Stimulated activated CD4-positive, alpha-beta T cell treated with anti-CD3 and anti-CD28 coated beads, Interleukin-4, amount 100 ng/mL, for 4 hours (primary cell): ENCODE data around the gene PSD2.

Experiments used
- DNase-seq, 2 experiments: peaks; one replicate each; pipeline ENCODE4 v3.0.0-alpha.2; 2020

PSD2 gene

DNA sequence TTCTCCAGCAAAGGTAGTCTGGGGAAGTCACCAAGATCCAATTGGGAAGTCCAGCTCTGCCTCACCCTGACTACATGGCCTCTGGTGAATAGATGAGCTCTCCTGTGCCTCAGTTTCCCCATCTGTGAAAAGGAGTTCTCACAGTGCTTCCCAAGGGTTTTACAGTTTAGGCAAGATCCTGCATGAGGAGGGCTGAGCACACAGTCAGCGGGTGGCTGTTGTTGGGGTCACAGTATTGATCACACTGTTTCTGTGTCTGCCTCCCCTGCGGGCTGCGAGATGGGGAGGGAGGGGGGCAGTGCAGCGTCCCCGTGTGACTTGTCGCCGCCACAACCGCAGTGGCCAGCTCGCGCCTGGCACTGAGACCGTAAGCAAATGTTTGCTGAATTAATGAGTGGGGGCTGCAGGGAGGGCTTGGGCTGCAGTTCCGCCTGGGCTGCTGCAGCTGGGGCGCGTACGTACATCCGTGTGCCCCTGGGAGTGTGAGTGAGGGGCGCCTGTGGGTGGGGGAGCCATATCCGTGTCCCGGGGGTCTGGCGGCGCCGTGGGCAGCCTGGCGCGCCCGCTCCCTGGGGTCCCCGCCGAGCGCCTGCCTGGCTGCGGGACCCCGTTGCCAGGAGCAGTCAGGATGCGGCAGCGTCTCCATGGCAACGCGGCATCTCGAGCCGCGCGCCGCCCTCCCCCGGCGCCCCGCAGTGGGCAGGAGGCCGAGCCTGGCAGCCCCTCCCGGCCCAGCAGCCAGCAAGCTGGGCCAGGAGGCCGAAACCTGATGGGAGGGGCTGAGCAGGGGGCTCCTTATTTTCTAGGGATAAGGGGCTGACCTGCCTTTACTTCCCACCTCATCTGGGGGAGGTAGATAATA is 31.4 kb upstream of the PSD2 start:
- no peak for DNase-seq

GRCh38 chr5:139764886-139765408 is 30.7 kb upstream of the PSD2 start:
- no peak for DNase-seq

DNA sequence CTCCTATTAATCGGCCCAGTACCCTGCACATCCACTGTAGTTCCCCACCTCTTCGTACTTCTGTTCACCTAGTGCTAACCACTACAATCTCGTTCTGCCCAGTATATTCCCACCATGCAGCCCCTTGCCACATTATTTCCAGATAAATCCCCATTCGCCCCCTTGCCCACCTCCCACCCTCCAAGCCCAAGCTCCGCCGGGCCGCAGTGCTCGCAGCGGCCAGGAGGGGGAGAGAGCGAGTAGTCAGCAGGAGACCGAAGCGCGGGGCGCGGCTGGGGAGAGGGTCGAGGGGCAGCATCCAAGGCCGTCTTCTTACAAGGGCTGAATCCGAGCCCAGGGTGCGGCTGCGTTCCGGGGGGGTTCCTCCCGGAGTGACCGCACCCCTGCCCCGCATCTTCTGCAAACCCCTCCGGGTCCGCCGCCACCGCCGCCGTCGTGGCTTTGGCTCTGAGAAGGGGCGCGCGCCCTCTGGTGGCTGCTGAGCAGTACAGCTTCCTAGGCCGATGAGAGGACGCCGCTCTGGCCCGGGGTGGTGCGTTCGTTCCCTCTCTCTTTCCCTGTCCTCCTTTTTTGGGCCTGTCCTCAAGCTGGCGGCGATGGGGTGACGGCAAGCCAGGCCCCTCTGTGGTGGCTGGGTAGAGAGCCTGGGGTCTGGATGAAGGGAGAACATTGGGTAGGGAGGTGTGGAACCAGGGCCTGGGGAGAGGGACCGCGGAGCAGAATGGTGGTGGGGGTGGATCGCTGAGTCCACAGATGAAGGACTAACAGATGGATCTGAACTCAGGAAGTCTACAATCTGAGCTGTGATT is 30.0 kb upstream of the PSD2 start:
- peak; percentile 72 to 86 for DNase-seq

GRCh38 chr5:139767960-139768359 is 27.6 kb upstream of the PSD2 start:
- no peak for DNase-seq

- DNase-seq = no peak
Measured at GRCh38 chr5:139768807-139769465, 26.7 kb upstream of the PSD2 start.

GRCh38 chr5:139769477-139769876 is 26.1 kb upstream of the PSD2 start:
- DNase-seq = no peak

DNA sequence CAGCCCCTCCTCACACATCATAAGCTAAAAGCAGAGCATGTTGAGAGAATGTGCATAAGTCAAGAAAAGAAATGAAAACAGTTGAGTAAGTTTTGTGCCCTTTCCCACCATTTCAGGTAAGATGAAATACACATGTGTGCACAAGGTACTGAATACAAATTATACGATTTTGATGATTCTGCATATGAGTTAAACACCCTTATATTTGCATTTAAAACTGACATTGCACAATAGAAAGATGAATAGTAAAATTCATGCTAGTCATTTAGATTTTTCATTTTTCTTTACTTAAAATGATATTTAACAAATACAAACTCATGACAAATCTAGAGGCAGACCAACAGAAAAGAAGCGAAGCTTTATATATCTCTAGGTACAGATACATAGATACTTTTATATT is 24.9 kb upstream of the PSD2 start:
- DNase-seq = no peak

DNA sequence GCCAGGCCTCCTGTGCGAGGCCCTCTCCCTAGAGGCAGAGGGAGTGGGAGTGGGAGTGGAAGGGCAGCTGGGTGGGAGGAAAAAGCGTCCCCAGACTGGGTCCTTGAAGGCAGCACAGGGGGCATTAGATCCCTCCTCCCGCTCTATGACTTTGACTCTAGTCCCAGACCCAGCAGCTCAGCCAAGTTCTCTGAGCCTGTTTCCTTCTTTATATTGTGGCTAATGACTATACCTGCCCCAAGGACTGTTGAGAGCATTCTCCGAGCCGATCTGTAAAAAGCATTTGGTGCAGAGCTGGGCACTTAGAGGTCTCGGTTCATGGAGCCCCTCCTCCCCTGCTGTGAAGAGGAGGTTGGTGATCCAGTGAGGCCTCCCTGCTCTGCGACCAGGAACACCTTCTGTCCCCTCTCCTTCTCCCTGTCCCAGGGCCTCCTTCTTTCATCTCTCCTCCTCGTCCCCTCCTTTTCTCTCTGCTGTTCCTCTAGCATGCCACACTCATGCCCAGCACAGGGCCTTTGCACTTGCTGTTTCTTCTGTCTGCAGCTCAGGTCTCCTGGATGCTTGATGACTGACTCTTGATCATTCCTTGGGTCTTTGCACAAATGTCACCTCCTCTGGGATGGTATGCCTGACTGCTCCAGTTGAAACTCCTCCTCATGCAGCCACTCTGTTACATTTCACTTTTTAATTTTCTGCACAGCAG is 23.4 kb upstream of the PSD2 start:
- no peak for DNase-seq

DNA sequence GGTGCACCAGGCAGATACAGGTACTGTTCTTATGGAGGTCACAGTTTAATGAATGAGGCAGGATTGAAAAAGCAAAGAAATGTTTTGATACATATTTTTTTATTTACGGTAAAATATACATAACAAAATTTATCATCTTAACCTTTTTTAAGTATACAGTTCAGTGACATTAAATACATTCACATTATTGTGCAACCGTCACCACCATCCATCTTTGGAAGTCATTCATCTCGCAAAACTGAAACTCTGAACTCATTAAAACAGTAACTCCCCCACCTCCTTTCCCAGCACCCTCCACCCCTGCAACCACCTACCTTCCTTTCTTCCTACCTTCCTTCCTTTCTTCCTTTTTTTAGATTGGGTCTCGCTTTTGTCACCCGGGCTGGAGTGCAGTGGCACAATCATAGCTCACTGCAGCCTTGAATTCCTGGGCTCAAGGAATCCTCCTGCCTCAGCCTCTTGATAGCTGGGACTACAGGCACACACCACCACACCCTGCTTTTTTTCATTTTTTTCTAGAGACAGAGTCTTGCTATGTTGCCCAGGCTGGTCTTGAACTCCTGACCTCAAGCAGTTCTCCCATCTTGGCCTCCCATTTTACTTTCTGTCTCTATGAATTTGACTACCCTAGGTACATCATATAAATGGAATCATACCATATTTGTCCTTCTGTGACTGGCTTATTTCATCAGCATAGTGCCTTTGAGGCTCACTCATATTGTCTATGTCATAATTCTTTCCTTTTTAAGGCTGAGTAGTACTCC is 22.5 kb upstream of the PSD2 start:
- DNase-seq = no peak

DNA sequence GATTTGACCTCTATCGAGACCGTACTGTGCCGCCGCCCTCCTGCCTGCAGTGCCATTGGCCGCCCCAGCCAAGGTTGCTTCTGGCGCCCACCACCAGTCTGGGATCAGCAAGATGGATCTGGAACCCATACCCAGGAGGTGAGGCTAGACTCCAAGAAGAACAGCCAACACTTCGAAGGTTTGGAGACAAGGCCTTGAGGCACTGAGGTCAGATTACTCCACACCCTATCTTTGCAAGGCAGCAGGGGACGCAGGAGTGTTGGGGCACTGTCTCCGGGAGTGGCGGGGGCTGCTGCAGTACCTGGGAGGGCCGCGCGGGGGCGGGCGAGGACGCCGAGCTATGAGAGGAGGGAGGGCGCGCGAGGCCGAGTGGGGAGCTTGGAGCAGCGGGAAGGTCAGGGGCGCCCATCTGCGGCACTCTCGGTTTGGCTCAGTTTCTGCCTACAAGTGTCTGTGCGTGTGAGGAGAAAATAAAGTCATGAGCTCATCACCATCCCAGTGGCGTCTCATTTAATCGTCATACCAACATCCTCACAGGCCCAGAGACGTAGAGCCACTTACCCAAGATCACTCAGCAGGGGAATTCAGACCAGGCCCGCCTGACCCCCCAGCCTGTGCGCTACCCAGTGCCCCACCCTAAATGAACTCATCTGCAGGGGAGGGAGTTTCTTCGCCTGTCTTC is 20.5 kb upstream of the PSD2 start:
- peak; percentile 60 to 79 for DNase-seq

GRCh38 chr5:139775872-139776271 is 19.7 kb upstream of the PSD2 start:
- DNase-seq = no peak

DNA sequence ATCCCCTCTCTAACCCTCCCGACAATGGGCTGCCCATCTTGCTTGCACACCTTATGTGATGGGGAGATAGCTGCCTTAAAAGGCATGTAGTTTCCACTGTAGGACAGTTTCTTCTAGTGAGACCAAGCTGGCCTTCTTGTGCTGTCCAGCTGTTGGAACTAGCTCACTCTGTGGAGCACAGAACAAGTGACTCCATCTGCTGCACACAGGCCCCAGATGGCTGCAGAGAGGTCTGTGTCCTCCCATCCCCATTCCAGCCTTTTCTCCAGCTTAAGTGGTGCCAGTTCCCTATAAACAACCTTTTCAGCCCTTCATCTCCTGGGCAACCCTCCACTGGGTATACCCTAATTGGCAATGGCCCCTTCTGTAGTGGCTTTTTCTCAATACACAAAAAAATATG is 18.7 kb upstream of the PSD2 start:
- DNase-seq = no peak

- DNase-seq = no peak
Measured at GRCh38 chr5:139783436-139783965, 12.1 kb upstream of the PSD2 start.

GRCh38 chr5:139784488-139784887 is 11.1 kb upstream of the PSD2 start:
- no peak for DNase-seq

GRCh38 chr5:139787257-139787567 is 8.4 kb upstream of the PSD2 start:
- no peak for DNase-seq

GRCh38 chr5:139787568-139788293 is 7.9 kb upstream of the PSD2 start:
- peak; percentile 72 to 86 for DNase-seq

DNA sequence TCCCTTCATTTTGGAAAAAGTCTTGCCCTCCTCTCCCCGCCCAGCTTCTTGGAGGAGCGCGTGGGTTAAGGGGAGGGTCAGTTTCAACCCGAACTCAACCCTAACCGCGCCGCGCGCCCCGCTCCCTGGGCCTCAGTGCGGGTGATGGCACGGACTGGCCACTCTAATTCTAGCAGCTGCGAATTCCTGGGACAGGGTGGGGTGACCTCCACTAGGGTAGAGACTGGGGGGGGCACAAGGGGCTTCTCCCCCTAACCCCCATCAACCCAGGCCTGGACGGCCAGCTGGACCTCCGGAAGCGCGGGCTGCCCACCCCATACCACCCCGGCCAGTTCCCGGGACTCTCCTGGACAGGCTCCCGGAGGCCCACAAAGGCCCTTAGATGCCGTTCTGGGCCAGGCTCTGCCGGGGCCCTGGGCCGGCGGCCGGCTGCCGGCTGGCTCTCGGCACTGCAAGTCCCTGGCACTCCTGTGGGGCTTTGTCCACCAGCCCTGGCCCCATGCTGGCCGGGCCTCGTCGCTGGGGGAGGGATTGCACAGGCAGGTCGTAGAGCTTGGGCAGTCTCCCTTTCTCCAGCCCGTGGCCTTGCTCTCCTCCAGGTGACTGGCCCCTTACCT is 7.2 kb upstream of the PSD2 start:
- no peak for DNase-seq

- no peak for DNase-seq
Measured at GRCh38 chr5:139789116-139789844, 6.3 kb upstream of the PSD2 start.

GRCh38 chr5:139789845-139790189 is 5.8 kb upstream of the PSD2 start:
- DNase-seq = no peak
